Lower leg skin (tissue), 3 donors: ENCODE measurements around the gene FBLN1.

Experiments used
- POLR2A ChIP-seq, 2 donors: fragments of 450-650 bp; IDR thresholded peaks; one replicate each; pipeline ENCODE4 v1.6.1; 2016 to 2017; ENCODE audit warnings: antibody characterized with exemption in 2 of 2, mild to moderate bottlenecking in 1 of 2, moderate library complexity in 1 of 2
- TF ChIP-seq, protein P1 (sequence below), 3 donors: fragments of 450-650 bp; IDR thresholded peaks; one replicate each; pipeline ENCODE4 v1.5.1; 2016; ENCODE audit warnings: antibody characterized with exemption in 3 of 3, mild to moderate bottlenecking in 3 of 3, moderate library complexity in 2 of 3

- TF ChIP-seq, protein P1, sequence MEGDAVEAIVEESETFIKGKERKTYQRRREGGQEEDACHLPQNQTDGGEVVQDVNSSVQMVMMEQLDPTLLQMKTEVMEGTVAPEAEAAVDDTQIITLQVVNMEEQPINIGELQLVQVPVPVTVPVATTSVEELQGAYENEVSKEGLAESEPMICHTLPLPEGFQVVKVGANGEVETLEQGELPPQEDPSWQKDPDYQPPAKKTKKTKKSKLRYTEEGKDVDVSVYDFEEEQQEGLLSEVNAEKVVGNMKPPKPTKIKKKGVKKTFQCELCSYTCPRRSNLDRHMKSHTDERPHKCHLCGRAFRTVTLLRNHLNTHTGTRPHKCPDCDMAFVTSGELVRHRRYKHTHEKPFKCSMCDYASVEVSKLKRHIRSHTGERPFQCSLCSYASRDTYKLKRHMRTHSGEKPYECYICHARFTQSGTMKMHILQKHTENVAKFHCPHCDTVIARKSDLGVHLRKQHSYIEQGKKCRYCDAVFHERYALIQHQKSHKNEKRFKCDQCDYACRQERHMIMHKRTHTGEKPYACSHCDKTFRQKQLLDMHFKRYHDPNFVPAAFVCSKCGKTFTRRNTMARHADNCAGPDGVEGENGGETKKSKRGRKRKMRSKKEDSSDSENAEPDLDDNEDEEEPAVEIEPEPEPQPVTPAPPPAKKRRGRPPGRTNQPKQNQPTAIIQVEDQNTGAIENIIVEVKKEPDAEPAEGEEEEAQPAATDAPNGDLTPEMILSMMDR (IDR thresholded peaks at IDR 0.05), result no peak
- TF ChIP-seq POLR2A (IDR thresholded peaks at IDR 0.05), result no peak
Observed at GRCh38 chr22:45586651-45587405, 84.1 kb downstream of the FBLN1 start.
